Muscle layer of duodenum (tissue), 2 donors: ENCODE measurements around the gene SMARCA5.
A peak's percentile ranks its signal among the peaks of the same experiment; 100 is the strongest.
"Not testable (repeated sequence)": the region's sequence is repeated elsewhere in the genome, so short reads cannot be mapped to it uniquely, and the experiment has no call there.

Experiments
- H3K27ac ChIP-seq: one replicate; pipeline ENCODE4 v1.7.0; 2013; ENCODE audit warnings: mild to moderate bottlenecking, low read length
- H3K27me3 ChIP-seq: one replicate; pipeline ENCODE4 v1.7.0; 2013; ENCODE audit warnings: low read depth, mild to moderate bottlenecking, control low read depth, low read length
- H3K36me3 ChIP-seq, 2 donors: one replicate each; pipeline ENCODE4 v1.7.0; 2013; ENCODE audit warnings: low read length in 2 of 2, control low read depth in 1 of 2, mild to moderate bottlenecking in 1 of 2; ENCODE audit not compliant: insufficient read depth in 2 of 2, control insufficient read depth in 1 of 2
- H3K4me1 ChIP-seq, 2 donors: one replicate each; pipeline ENCODE4 v1.7.0; 2013; ENCODE audit warnings: low read length in 2 of 2, mild to moderate bottlenecking in 2 of 2, control low read depth in 1 of 2, moderate library complexity in 1 of 2; ENCODE audit not compliant: insufficient read depth in 2 of 2, control insufficient read depth in 1 of 2
- H3K4me3 ChIP-seq, 2 donors: one replicate each; pipeline ENCODE4 v1.7.0; 2013; ENCODE audit warnings: low read length in 2 of 2, low read depth in 1 of 2, mild to moderate bottlenecking in 1 of 2
- H3K9me3 ChIP-seq, 2 donors: one replicate each; pipeline ENCODE4 v1.7.0; 2013; ENCODE audit warnings: low read length in 2 of 2, control low read depth in 1 of 2, mild to moderate bottlenecking in 1 of 2; ENCODE audit not compliant: control insufficient read depth in 1 of 2
- donor health status: healthy.

The SMARCA5 gene

GRCh38 chr4:143506031-143506430 is 7.5 kb upstream of the SMARCA5 start:
- H3K4me1 ChIP-seq: no peaks in the 10 kb centered on the region
- no peaks in the 10 kb centered on the region for H3K9me3 ChIP-seq
- no peak overlapping the region for H3K4me3 ChIP-seq
- no peaks in the 10 kb centered on the region for H3K36me3 ChIP-seq
- H3K27me3 ChIP-seq: no peaks in the 10 kb centered on the region
- H3K27ac ChIP-seq: no peak overlapping the region

- no peak overlapping the region for H3K4me3 ChIP-seq
- peaks cover 10 to 17% of the 10 kb centered on the region in 2 donors for H3K4me1 ChIP-seq
- H3K9me3 ChIP-seq: no peaks in the 10 kb centered on the region
- H3K27me3 ChIP-seq: no peaks in the 10 kb centered on the region
- peaks cover 0 to 7% of the 10 kb centered on the region in 2 donors for H3K36me3 ChIP-seq
- H3K27ac ChIP-seq: no peak overlapping the region
Measured at GRCh38 chr4:143511906-143512305, 1.6 kb upstream of the SMARCA5 start.

- peaks cover 12 to 28% of the 10 kb centered on the region in 2 donors for H3K4me1 ChIP-seq
- H3K36me3 ChIP-seq: peaks cover 7% of the 10 kb centered on the region in 2 donors
Measured at GRCh38 chr4:143512978-143513313, 556 bp upstream of the SMARCA5 start.

GRCh38 chr4:143514169-143514495 is 630 bp downstream of the SMARCA5 start:
- Histone ChIP-seq H3K4me1 (peaks cover 13 to 34% of the 10 kb centered on the region in 2 donors), H3K36me3 (peaks cover 7 to 11% of the 10 kb centered on the region in 2 donors), H3K27me3 (no peaks in the 10 kb centered on the region), H3K4me3 (peak overlapping the region; percentile 90 to 97), H3K9me3 (no peaks in the 10 kb centered on the region), H3K27ac (peak overlapping the region; percentile 95)

More at GRCh38 chr4:143512978-143513313, 556 bp upstream of the SMARCA5 start:
- Histone ChIP-seq H3K27me3 (no peaks in the 10 kb centered on the region), H3K4me3 (peak overlapping the region; percentile 90 to 97), H3K9me3 (no peaks in the 10 kb centered on the region), H3K27ac (peak overlapping the region; percentile 95)

GRCh38 chr4:143514497-143514896 is 995 bp downstream of the SMARCA5 start:
- Histone ChIP-seq H3K9me3 (no peaks in the 10 kb centered on the region), H3K4me3 (peak overlapping the region; percentile 90 to 97), H3K27me3 (no peaks in the 10 kb centered on the region), H3K27ac (peak overlapping the region; percentile 95), H3K4me1 (peaks cover 16 to 38% of the 10 kb centered on the region in 2 donors), H3K36me3 (peaks cover 7 to 15% of the 10 kb centered on the region in 2 donors)

- H3K36me3 ChIP-seq: peaks cover 7 to 19% of the 10 kb centered on the region in 2 donors
- peak overlapping the region; percentile 90 to 97 for H3K4me3 ChIP-seq
- H3K27me3 ChIP-seq: no peaks in the 10 kb centered on the region
- no peaks in the 10 kb centered on the region for H3K9me3 ChIP-seq
- peak overlapping the region; percentile 95 for H3K27ac ChIP-seq
- peaks cover 20 to 42% of the 10 kb centered on the region in 2 donors for H3K4me1 ChIP-seq
Measured at GRCh38 chr4:143514901-143515300, 1.4 kb downstream of the SMARCA5 start.

- H3K4me3 ChIP-seq: peak overlapping the region; percentile 90 to 97
- H3K36me3 ChIP-seq: peaks cover 7 to 20% of the 10 kb centered on the region in 2 donors
- peaks cover 20 to 47% of the 10 kb centered on the region in 2 donors for H3K4me1 ChIP-seq
- H3K9me3 ChIP-seq: no peaks in the 10 kb centered on the region
- peak overlapping the region; percentile 95 for H3K27ac ChIP-seq
- H3K27me3 ChIP-seq: no peaks in the 10 kb centered on the region
Measured at GRCh38 chr4:143515905-143516304, 2.4 kb downstream of the SMARCA5 start.

- H3K27ac ChIP-seq: no peak overlapping the region
- H3K27me3 ChIP-seq: no peaks in the 10 kb centered on the region
- peaks cover 20 to 51% of the 10 kb centered on the region in 2 donors for H3K4me1 ChIP-seq
Measured at GRCh38 chr4:143517764-143518163, 4.3 kb downstream of the SMARCA5 start.

GRCh38 chr4:143524211-143524610 is 10.7 kb downstream of the SMARCA5 start:
- H3K4me3 ChIP-seq: no peak overlapping the region
- H3K36me3 ChIP-seq: peaks cover 31 to 41% of the 10 kb centered on the region in 2 donors
- no peak overlapping the region for H3K27ac ChIP-seq
- no peaks in the 10 kb centered on the region for H3K9me3 ChIP-seq
- H3K4me1 ChIP-seq: peaks cover 7 to 26% of the 10 kb centered on the region in 2 donors
- no peaks in the 10 kb centered on the region for H3K27me3 ChIP-seq

More at GRCh38 chr4:143517764-143518163, 4.3 kb downstream of the SMARCA5 start:
- Histone ChIP-seq H3K4me3 (peak overlapping the region in 1 of 2 donors; percentile 14), H3K9me3 (no peaks in the 10 kb centered on the region), H3K36me3 (peaks cover 7 to 22% of the 10 kb centered on the region in 2 donors)

GRCh38 chr4:143528046-143528445 is 14.5 kb downstream of the SMARCA5 start:
- not testable (repeated sequence) for H3K27me3 ChIP-seq, H3K4me3 ChIP-seq, H3K27ac ChIP-seq, H3K4me1 ChIP-seq, H3K9me3 ChIP-seq
- H3K36me3 ChIP-seq: peaks cover 53 to 55% of the 10 kb centered on the region in 2 donors

GRCh38 chr4:143531380-143531779 is 17.9 kb downstream of the SMARCA5 start:
- Histone ChIP-seq H3K27me3 (no peaks in the 10 kb centered on the region), H3K4me1 (no peaks in the 10 kb centered on the region), H3K9me3 (no peaks in the 10 kb centered on the region), H3K4me3 (no peak overlapping the region), H3K36me3 (peaks cover 57 to 68% of the 10 kb centered on the region in 2 donors), H3K27ac (no peak overlapping the region)

GRCh38 chr4:143531788-143532491 is 18.4 kb downstream of the SMARCA5 start:
- Histone ChIP-seq H3K27ac (no peak overlapping the region), H3K36me3 (peaks cover 62 to 69% of the 10 kb centered on the region in 2 donors), H3K4me1 (no peaks in the 10 kb centered on the region), H3K27me3 (no peaks in the 10 kb centered on the region), H3K9me3 (no peaks in the 10 kb centered on the region), H3K4me3 (no peak overlapping the region)
